Cerebellar nuclear complex (tissue), 1 donor: ENCODE measurements around the gene MAP10.

ENCODE experiments used
- DNase-seq, 2 experiments: peaks; one replicate each; lab custom pipeline; 2025; lab: John Stamatoyannopoulos, UW

The MAP10 gene

DNA sequence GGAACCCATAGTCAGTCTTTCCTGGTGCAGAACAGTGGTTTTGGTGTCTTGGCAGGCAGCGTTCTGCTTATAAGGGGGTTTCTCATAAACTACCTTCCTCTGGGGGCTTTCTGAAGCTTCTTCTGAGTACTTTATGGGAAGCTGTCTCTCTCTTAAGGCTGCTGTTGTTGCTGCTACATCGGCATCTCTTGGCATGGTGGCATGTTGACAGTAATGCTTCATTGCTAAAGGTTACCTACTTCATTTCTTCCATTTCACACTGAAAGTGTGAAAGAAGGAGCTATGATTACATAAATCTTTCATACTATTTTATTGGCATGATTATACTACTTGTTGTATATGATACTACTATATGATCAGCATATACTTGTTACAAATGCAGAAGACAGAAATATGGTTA is 6.3 kb upstream of the MAP10 start:
- no peak for DNase-seq

DNA sequence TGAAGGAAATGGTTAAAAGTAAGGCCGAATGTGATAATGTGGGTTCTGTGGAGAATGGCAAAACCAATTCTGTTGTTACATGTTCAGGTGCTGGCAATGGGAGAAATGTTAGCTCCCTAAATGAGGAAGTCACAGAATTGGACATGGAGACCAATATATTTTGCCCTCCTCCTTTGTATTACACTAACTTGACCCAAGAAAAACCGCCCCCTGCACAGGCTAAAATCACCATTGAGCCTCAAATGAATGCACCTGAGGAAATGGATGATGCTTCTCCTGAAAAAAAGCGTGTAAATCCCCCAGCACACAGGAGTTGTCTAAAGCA is 932 bp downstream of the MAP10 start:
- no peak for DNase-seq

GRCh38 chr1:232810856-232811255 is 5.6 kb downstream of the MAP10 start:
- no peak for DNase-seq

DNA sequence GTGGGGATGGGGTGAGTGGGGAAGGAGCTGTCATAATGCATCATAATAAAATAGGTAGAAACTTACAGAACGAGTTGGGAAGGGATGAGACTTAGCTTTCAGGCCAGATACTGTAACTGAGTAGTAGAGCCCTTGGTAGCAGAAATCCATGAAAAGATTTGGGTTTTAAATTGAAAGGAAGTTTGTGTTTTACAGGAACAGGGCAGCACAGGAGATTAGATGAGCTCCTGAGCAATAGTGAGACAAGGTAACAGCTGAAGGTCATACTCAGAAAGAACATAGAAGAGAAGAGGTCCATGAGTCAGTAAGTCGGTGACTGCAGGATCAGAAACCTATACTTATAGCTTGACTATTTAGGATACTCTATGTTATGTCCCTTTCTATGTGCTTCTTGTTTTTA is 7.3 kb downstream of the MAP10 start:
- no peak for DNase-seq

GRCh38 chr1:232813097-232813496 is 7.9 kb downstream of the MAP10 start:
- no peak for DNase-seq

DNA sequence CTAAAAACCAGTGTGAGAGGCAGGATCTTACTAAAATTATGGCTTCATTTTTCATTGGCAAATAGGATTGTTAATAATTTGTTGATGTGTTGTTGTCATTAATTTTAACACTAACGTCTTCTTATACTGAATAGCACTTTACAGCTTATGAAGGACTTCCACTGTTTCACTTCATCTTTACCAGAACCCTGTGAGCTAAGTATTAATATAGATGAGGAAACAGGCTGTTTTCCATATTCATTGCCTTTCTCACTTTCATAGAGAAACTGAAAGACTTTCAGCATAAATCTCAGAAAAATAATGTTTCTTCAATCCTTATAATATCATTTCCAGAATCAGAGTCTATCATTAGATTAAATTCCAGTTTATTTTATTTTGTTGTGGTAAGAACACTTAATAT is 8.5 kb downstream of the MAP10 start:
- no peak for DNase-seq

DNA sequence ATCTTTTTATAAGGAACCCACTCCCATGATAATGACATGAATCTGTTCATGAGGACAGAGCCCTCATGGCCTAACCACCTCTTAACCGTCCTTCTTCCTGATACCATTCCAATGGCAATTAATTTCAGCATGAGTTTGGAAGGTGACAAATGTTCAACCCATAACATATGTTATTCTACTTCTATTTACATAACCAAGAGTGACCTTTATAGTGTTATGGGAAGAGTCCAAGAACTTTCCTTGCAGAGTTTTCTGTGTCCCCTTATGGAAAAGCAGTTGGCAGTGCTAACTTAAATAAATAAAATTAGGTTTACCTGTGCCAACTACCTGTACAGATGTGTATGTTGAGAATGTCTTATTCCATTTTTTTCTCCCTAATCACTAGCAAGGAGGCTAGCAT is 11.1 kb downstream of the MAP10 start:
- DNase-seq = no peak

- no peak for DNase-seq
These were observed 12.8 kb downstream of the MAP10 start for GRCh38 chr1:232818040-232818439.

- DNase-seq = no peak
These were observed 15.2 kb downstream of the MAP10 start for GRCh38 chr1:232820431-232820830.

DNA sequence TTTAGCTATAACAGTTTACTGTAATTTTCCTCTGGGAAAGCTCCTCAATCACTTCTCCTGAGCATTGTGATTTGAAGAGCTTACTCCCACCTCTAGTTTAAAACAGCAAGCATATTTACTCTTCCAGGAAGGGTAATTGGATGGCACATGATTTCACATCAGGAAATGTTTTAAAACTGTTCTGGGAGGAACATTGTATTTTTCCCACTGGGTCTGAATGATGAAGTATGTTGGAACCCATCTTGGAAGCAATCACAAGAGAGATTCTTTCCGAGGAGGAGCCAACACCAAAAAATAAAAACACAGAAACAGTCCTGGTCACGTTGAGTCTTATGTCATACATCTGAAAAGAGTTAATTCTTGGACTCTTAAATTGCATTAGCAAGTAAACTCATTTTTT is 17.3 kb downstream of the MAP10 start:
- DNase-seq = no peak

GRCh38 chr1:232826318-232826717 is 21.1 kb downstream of the MAP10 start:
- DNase-seq = no peak

DNA sequence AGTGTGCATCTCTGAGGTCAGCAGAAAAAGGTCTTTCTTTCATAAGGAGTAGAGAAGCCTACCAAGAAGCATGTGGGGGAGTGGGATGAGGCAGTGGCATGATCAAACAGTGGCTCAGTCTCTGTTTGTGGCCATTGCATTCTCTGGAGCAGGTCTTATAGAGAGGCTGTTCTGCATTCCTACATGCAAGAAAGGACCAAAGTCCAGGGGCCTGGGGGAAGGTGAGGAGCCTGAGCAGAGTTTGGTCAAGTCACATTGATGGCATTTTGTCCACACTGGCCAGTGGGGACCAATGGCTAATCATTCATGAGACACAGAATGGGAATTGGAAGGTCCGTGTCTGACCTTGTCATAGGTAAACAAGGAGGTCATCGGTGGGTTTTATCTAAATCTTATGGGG is 25.4 kb downstream of the MAP10 start:
- DNase-seq = no peak

DNA sequence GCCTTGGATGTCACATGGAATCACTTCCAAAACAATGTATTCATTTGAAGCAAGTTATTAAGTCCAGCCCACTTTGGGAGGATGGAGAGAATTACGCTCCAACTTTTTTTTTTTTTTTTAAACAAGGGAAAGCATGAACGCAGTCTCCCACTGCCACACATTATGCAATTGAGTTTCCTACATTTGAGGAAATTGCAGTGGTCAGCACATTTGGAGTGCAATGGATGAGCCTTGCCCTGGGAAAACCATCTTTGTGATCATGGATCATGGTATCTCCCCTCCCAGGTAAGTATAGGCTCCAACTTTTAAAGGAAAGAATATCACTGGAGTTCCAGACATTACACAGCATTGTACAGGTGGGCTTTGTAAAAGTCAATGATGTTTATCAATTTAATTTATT is 26.7 kb downstream of the MAP10 start:
- DNase-seq = no peak

- DNase-seq = no peak
These were observed 28.9 kb downstream of the MAP10 start for GRCh38 chr1:232834066-232834465.

DNA sequence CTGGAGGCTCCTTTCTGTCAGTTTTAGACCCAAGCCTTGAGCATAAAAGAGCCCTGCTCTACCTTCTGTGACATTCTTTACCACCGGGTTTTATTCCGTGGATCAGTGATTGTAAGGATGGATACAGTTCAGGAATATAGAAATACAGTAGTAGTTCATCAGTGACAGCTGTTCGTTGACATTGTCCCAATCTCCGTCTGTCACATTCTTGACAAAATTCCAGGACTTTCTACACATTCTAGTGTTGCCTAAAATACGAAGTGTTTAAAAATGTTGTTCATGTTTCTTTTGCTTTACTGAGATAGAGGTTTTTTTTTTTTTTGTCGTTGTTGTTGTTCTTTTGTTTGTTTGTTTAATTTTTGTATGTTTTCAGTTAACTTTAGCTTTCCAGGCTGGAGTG is 29.9 kb downstream of the MAP10 start:
- no peak for DNase-seq

- no peak for DNase-seq
These were observed 31.9 kb downstream of the MAP10 start for GRCh38 chr1:232837087-232837486.

- DNase-seq = no peak
These were observed 36.8 kb downstream of the MAP10 start for GRCh38 chr1:232841823-232842565.

DNA sequence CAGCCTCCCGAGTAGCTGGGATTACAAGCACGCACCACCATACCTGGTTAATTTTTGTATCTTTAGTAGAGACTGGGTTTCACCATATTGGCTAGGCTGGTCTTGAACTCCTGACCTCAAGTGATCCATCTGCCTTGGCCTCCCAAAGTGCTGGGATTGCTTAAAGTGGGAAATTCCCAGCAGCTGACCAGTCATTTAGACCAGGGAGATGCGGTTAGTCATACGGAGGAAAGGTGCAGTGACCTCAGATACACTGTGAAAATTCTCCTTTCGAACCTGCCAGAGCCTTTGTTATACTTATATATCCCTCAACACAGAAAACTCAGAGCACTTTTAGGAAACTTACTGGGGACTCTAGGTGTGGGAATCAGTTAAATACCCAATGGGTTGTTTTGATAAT is 39.6 kb downstream of the MAP10 start:
- no peak for DNase-seq

- DNase-seq = no peak
These were observed 40.3 kb downstream of the MAP10 start for GRCh38 chr1:232845406-232845955.

- DNase-seq = no peak
These were observed 46.3 kb downstream of the MAP10 start for GRCh38 chr1:232851532-232851931.

- no peak for DNase-seq
These were observed 49.0 kb downstream of the MAP10 start for GRCh38 chr1:232853994-232854797.

DNA sequence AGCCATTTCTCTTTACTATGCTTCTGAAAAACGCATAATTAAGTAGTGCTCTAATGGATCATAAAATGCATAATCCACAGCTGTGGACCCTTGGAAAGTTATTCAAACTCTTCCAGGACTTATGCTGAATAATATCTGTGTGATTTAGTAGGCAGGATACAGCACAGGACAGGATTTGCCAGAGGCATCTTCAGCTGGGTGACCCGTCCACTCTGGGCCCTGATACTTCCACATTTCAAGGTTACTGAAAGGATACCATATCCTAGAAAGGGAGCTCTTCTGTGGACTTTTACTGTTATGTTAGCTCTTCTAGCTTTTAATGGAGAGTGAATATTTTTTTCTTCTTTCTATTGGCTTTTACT is 49.6 kb downstream of the MAP10 start:
- DNase-seq = no peak

- no peak for DNase-seq
These were observed 51.3 kb downstream of the MAP10 start for GRCh38 chr1:232856541-232856940.
